HG03432 (cell line): ENCODE data around the gene IFT52.

ENCODE experiments used
- ATAC-seq: cut with Tn5 transposase; IDR thresholded peaks from one replicate; pipeline ENCODE4 v1.9.1; 2021; ENCODE audit warnings: mild to moderate bottlenecking, moderate library complexity; ENCODE audit not compliant: unreplicated experiment

Gene IFT52

DNA sequence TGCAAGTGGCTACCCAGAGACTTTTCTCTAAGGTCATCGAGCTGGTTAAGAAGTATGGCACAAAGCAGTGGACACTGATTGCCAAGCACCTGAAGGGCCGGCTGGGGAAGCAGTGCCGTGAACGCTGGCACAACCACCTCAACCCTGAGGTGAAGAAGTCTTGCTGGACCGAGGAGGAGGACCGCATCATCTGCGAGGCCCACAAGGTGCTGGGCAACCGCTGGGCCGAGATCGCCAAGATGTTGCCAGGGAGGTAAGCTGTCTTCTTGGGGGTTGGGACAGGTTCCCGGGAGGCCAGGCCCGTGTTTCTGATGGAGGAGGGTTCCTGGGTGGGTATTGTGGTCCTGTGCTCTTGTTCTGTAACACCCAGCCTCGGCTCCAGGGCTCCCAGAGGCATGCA, 96.1 kb downstream of the IFT52 start:
- no peak for ATAC-seq

DNA sequence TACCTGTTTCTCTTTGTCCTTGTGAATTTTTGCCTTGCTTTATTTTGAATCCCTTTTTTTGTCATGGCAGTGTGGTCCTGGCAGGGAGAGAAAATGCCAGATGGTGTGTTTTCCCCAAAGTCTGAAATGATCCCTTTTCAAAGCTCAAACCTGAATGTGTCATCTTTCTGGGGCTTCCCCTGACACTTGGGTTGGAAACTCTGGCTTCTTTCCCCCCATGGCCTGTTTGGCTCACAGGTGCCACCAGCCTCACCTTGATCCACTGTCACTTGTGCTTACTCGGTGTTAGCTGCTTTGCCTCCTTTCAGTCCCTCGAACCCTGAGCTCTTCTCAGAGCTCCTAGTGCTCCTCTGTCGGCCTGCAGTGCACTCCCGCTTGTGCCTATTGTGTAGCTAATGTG, 98.4 kb downstream of the IFT52 start:
- no peak for ATAC-seq

DNA sequence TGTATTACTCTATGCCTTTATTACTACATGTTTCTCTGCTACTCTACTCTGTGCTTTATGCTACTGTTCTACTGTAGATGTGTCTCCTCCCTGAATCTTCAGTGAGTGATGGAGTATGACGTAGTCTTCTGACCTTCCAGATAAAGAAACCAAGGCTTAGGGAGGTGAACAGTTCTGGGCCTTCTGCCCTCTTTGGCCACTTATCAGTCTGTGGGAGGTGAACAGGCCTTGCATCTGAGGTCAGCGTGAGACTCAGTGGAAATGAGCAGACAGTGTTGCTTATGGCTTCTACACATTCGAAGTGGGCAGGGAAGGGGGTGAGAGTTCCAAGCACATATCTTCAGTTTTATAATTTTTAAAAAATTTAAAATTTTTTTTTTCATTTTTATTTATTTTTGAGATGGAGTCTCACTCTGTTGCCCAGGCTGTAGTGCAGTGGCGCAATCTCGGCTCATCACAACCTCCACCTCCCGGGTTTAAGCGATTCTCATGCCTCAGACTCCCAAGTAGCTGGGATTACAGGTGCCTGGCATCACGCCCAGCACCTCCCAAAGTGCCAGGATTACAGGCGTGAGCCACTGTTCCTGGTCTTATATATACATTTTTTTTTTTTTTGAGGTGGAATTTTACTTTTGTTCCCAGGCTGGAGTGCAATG, 100.3 kb downstream of the IFT52 start:
- ATAC-seq, result no peak

DNA sequence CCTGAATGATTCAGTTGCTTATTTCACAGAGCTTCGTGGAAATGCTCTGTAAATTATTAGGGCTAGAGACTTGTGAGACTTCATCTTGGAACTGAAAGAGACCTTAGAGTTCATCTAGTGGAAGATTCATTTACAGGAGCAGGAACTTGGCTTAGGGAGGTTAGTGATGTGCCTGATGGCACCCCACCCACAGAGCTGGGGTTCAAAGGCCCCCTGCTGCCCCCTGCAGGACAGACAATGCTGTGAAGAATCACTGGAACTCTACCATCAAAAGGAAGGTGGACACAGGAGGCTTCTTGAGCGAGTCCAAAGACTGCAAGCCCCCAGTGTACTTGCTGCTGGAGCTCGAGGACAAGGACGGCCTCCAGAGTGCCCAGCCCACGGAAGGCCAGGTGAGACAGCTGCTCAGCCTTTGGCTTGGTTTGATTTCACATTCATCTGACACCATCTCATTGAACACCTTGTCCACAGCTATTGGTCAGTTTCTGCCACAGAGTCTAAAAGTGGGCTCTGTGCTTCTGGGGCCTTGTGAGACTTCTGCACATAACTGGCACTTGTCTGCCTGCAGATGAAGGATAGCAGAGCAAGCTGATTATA, 101.3 kb downstream of the IFT52 start:
- ATAC-seq, result no peak

DNA sequence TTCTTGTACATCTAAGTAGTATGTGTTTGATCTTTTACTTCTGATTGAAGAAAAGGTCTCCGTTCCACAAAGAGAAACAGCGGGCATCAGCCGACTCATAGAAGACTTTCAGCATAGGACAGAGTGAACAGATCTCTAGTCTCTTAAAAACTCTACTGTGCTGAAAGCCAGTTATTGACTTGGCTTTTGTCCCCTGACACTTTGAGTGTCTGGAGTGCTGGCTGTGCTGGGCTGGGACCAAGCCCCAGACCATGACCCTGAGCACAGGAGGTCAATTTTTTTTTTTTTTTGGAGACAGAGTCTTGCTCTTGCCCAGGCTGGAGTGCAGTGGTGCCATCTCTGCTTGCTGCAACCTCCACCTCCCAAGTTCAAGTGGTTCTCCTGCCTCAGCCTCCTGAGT, 104.0 kb downstream of the IFT52 start:
- no peak for ATAC-seq

DNA sequence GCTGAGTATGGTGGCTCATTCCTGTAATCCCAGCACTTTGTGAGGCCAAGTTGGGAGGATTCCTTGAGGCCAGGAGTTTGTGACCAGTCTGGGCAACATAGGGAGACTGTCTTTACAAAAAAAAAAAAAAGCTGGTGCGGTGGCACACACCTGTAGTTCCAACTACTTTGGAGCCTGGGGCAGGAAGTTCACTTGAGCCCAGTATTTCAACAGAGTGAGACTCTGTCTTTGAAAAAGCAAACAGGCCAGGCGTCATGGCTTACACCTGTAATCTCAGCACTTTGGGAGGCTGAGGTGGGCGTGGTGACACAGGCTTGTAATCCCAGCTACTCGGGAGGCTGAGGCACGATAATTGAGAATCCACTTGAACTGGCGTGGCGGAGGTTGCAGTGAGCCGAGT, 104.8 kb downstream of the IFT52 start:
- ATAC-seq, result no peak
